ENCODE results near the gene USP30.

USP30 gene

GRCh38 chr12:109069307-109070271 is 17.2 kb downstream of the USP30 start:
- no peaks in the 10 kb centered on the region for H3K27me3 ChIP-seq (replicated peaks; ENCODE audit: control insufficient read depth, insufficient read depth, low read length, poor library complexity, severe bottlenecking)
- no peaks in the 10 kb centered on the region for H3K9me3 ChIP-seq (ENCODE audit: control insufficient read depth, low read length)
- H3K36me3 ChIP-seq (ENCODE audit: control insufficient read depth, insufficient read depth, low read length): peaks cover 26% of the 10 kb centered on the region
- H3K27ac ChIP-seq (ENCODE audit: insufficient read depth, low read length, poor library complexity, severe bottlenecking): no peak overlapping the region
- no peaks in the 10 kb centered on the region for H3K4me1 ChIP-seq (ENCODE audit: control insufficient read depth, insufficient read depth, low read length, poor library complexity, severe bottlenecking)
- H3K4me3 ChIP-seq (ENCODE audit: insufficient read depth, low read depth, low read length, poor library complexity, severe bottlenecking): no peak overlapping the region
- no peak for DNase-seq

- H3K9me3 ChIP-seq (ENCODE audit: control insufficient read depth, low read length): no peaks in the 10 kb centered on the region
- no peaks in the 10 kb centered on the region for H3K27me3 ChIP-seq (replicated peaks; ENCODE audit: control insufficient read depth, insufficient read depth, low read length, poor library complexity, severe bottlenecking)
- H3K36me3 ChIP-seq (ENCODE audit: control insufficient read depth, insufficient read depth, low read length): peaks cover 11% of the 10 kb centered on the region
- H3K27ac ChIP-seq (ENCODE audit: insufficient read depth, low read length, poor library complexity, severe bottlenecking): no peak overlapping the region
- no peaks in the 10 kb centered on the region for H3K4me1 ChIP-seq (ENCODE audit: control insufficient read depth, insufficient read depth, low read length, poor library complexity, severe bottlenecking)
- H3K4me3 ChIP-seq (ENCODE audit: insufficient read depth, low read depth, low read length, poor library complexity, severe bottlenecking): no peak overlapping the region
- DNase-seq: no peak
Observed at GRCh38 chr12:109074866-109075265, 22.5 kb downstream of the USP30 start.

- H3K9me3 ChIP-seq (ENCODE audit: control insufficient read depth, low read length): no peaks in the 10 kb centered on the region
- peaks cover 51% of the 10 kb centered on the region for H3K36me3 ChIP-seq (ENCODE audit: control insufficient read depth, insufficient read depth, low read length)
- no peaks in the 10 kb centered on the region for H3K27me3 ChIP-seq (replicated peaks; ENCODE audit: control insufficient read depth, insufficient read depth, low read length, poor library complexity, severe bottlenecking)
Observed at GRCh38 chr12:109082751-109083150, 30.4 kb downstream of the USP30 start.

DNA sequence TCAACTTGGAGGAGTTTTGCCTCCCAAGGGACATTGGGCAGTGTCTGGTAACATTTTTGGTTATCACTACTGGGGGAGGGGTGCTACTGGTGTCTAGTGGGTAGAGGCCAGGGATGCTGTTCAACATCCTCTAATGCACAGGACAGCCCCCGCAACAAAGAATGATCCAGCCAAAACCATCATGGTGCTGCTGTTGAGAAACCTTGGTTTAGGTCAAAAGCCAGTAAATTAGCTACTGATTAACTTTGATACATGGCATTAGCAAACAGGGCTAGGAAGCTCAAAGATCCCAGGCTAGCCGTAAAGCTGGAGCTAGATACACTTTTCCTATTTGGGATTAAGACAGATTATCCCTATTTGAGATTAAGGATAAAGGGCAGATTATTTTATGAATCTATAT is 32.0 kb downstream of the USP30 start:
- Histone ChIP-seq H3K27me3 (replicated peaks; ENCODE audit: control insufficient read depth, insufficient read depth, low read length, poor library complexity, severe bottlenecking) (no peaks in the 10 kb centered on the region), H3K36me3 (ENCODE audit: control insufficient read depth, insufficient read depth, low read length) (peaks cover 60% of the 10 kb centered on the region)
- no peak for DNase-seq

More at GRCh38 chr12:109082751-109083150, 30.4 kb downstream of the USP30 start:
- Histone ChIP-seq H3K4me3 (ENCODE audit: insufficient read depth, low read depth, low read length, poor library complexity, severe bottlenecking) (no peak overlapping the region), H3K4me1 (ENCODE audit: control insufficient read depth, insufficient read depth, low read length, poor library complexity, severe bottlenecking) (no peaks in the 10 kb centered on the region), H3K27ac (ENCODE audit: insufficient read depth, low read length, poor library complexity, severe bottlenecking) (no peak overlapping the region)
- no peak for DNase-seq

GRCh38 chr12:109085590-109085989 is 33.2 kb downstream of the USP30 start:
- Histone ChIP-seq H3K36me3 (ENCODE audit: control insufficient read depth, insufficient read depth, low read length) (peaks cover 60% of the 10 kb centered on the region), H3K4me3 (ENCODE audit: insufficient read depth, low read depth, low read length, poor library complexity, severe bottlenecking) (no peak overlapping the region), H3K27me3 (replicated peaks; ENCODE audit: control insufficient read depth, insufficient read depth, low read length, poor library complexity, severe bottlenecking) (no peaks in the 10 kb centered on the region), H3K4me1 (ENCODE audit: control insufficient read depth, insufficient read depth, low read length, poor library complexity, severe bottlenecking) (no peaks in the 10 kb centered on the region), H3K9me3 (ENCODE audit: control insufficient read depth, low read length) (no peaks in the 10 kb centered on the region), H3K27ac (ENCODE audit: insufficient read depth, low read length, poor library complexity, severe bottlenecking) (no peak overlapping the region)
- DNase-seq: no peak

More for the DNA sequence above, 32.0 kb downstream of the USP30 start:
- no peak overlapping the region for H3K27ac ChIP-seq (ENCODE audit: insufficient read depth, low read length, poor library complexity, severe bottlenecking)
- no peaks in the 10 kb centered on the region for H3K9me3 ChIP-seq (ENCODE audit: control insufficient read depth, low read length)
- H3K4me3 ChIP-seq (ENCODE audit: insufficient read depth, low read depth, low read length, poor library complexity, severe bottlenecking): no peak overlapping the region
- H3K4me1 ChIP-seq (ENCODE audit: control insufficient read depth, insufficient read depth, low read length, poor library complexity, severe bottlenecking): no peaks in the 10 kb centered on the region

- no peaks in the 10 kb centered on the region for H3K27me3 ChIP-seq (replicated peaks; ENCODE audit: control insufficient read depth, insufficient read depth, low read length, poor library complexity, severe bottlenecking)
- H3K4me3 ChIP-seq (ENCODE audit: insufficient read depth, low read depth, low read length, poor library complexity, severe bottlenecking): no peak overlapping the region
- no peaks in the 10 kb centered on the region for H3K4me1 ChIP-seq (ENCODE audit: control insufficient read depth, insufficient read depth, low read length, poor library complexity, severe bottlenecking)
- DNase-seq: no peak
- H3K36me3 ChIP-seq (ENCODE audit: control insufficient read depth, insufficient read depth, low read length): peaks cover 54% of the 10 kb centered on the region
- H3K27ac ChIP-seq (ENCODE audit: insufficient read depth, low read length, poor library complexity, severe bottlenecking): no peak overlapping the region
- H3K9me3 ChIP-seq (ENCODE audit: control insufficient read depth, low read length): no peaks in the 10 kb centered on the region
Observed at GRCh38 chr12:109087250-109087649, 34.9 kb downstream of the USP30 start.

- Histone ChIP-seq H3K4me1 (ENCODE audit: control insufficient read depth, insufficient read depth, low read length, poor library complexity, severe bottlenecking) (peaks cover 8% of the 10 kb centered on the region), H3K36me3 (ENCODE audit: control insufficient read depth, insufficient read depth, low read length) (peaks cover 41% of the 10 kb centered on the region)
Observed at GRCh38 chr12:109088818-109089217, 36.4 kb downstream of the USP30 start.

DNA sequence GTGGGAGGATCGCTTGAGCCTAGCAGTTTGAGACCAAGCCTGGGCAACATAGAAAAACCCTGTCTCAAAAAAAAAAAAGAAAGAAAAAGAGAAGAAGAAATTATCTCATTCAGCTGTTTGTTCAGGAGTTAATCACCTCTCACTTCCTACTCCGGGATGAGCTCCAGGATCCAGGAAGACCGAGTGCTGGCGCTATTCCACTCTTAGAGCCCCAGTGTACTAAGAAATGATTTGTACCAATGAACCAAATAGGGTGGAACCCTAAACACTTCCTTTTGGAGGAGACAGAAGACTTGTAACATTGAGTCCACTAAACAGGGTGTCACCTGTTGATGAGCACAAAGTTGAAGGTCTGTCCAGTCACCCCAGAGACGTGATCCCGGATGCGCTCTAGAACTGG is 37.3 kb downstream of the USP30 start:
- H3K4me3 ChIP-seq (ENCODE audit: insufficient read depth, low read depth, low read length, poor library complexity, severe bottlenecking): no peak overlapping the region
- peaks cover 9% of the 10 kb centered on the region for H3K4me1 ChIP-seq (ENCODE audit: control insufficient read depth, insufficient read depth, low read length, poor library complexity, severe bottlenecking)
- H3K9me3 ChIP-seq (ENCODE audit: control insufficient read depth, low read length): no peaks in the 10 kb centered on the region
- no peaks in the 10 kb centered on the region for H3K27me3 ChIP-seq (replicated peaks; ENCODE audit: control insufficient read depth, insufficient read depth, low read length, poor library complexity, severe bottlenecking)
- no peak overlapping the region for H3K27ac ChIP-seq (ENCODE audit: insufficient read depth, low read length, poor library complexity, severe bottlenecking)
- DNase-seq: no peak
- peaks cover 35% of the 10 kb centered on the region for H3K36me3 ChIP-seq (ENCODE audit: control insufficient read depth, insufficient read depth, low read length)

More at GRCh38 chr12:109088818-109089217, 36.4 kb downstream of the USP30 start:
- Histone ChIP-seq H3K9me3 (ENCODE audit: control insufficient read depth, low read length) (no peaks in the 10 kb centered on the region), H3K4me3 (ENCODE audit: insufficient read depth, low read depth, low read length, poor library complexity, severe bottlenecking) (no peak overlapping the region), H3K27ac (ENCODE audit: insufficient read depth, low read length, poor library complexity, severe bottlenecking) (no peak overlapping the region), H3K27me3 (replicated peaks; ENCODE audit: control insufficient read depth, insufficient read depth, low read length, poor library complexity, severe bottlenecking) (no peaks in the 10 kb centered on the region)
- no peak for DNase-seq

DNA sequence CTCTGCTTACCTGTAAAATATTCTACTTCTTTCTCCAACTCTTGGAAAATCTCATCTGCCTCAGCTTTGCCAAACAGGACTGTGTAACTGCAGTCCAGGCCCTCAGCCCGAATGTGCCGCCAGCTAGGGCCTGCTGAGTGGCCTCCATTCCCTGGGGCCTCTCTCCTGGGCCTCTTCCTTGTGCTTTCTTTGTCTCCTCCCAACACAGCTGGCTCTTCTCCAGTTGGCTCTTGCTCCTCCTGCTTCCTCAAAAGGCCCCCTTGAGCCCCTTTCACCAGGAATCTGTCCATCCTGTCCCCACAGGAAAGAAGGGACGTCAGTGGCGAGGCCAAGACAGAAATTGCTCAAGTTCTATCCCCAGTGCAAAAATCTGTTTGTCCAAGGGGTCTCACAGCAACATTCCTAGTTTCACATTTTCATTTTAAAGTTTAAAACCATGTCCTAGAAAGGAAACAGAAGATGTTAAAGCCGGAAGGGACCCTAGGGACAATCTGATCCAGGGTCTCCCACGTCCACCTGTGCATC is 40.2 kb downstream of the USP30 start:
- Histone ChIP-seq H3K36me3 (ENCODE audit: control insufficient read depth, insufficient read depth, low read length) (peaks cover 10% of the 10 kb centered on the region), H3K27me3 (replicated peaks; ENCODE audit: control insufficient read depth, insufficient read depth, low read length, poor library complexity, severe bottlenecking) (no peaks in the 10 kb centered on the region), H3K4me3 (ENCODE audit: insufficient read depth, low read depth, low read length, poor library complexity, severe bottlenecking) (peak overlapping the region; percentile 59), H3K27ac (ENCODE audit: insufficient read depth, low read length, poor library complexity, severe bottlenecking) (peak overlapping the region; percentile 56), H3K4me1 (ENCODE audit: control insufficient read depth, insufficient read depth, low read length, poor library complexity, severe bottlenecking) (peaks cover 14% of the 10 kb centered on the region), H3K9me3 (ENCODE audit: control insufficient read depth, low read length) (no peaks in the 10 kb centered on the region)
- DNase-seq: no peak
